ENCODE measurements around the gene GRIA1.

DNA sequence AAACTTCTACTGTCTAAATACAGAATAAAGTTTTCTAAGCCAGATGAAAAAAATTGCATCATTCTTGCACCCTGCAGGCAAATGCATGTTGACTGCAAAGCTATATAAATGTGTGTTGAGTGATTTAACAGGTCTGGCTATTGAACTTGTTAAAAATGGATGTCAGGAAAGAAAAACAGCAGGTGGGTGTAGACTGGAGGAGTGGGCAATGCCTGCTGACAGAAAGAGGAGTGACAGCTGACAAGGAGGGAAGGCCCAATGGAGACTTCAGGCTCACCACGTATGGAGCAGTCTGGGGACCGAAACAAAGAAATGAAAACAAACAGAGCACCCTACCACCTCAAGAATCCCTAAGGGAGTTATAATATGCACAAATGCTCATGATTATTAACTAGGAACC, 127.8 kb downstream of the GRIA1 start:
- TF ChIP-seq, protein P1, sequence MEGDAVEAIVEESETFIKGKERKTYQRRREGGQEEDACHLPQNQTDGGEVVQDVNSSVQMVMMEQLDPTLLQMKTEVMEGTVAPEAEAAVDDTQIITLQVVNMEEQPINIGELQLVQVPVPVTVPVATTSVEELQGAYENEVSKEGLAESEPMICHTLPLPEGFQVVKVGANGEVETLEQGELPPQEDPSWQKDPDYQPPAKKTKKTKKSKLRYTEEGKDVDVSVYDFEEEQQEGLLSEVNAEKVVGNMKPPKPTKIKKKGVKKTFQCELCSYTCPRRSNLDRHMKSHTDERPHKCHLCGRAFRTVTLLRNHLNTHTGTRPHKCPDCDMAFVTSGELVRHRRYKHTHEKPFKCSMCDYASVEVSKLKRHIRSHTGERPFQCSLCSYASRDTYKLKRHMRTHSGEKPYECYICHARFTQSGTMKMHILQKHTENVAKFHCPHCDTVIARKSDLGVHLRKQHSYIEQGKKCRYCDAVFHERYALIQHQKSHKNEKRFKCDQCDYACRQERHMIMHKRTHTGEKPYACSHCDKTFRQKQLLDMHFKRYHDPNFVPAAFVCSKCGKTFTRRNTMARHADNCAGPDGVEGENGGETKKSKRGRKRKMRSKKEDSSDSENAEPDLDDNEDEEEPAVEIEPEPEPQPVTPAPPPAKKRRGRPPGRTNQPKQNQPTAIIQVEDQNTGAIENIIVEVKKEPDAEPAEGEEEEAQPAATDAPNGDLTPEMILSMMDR (IDR thresholded peaks at IDR 0.05; ENCODE audit: low read length), result no peak
- no peak for TF ChIP-seq EZH2 (optimal IDR thresholded peaks at IDR 0.05; ENCODE audit: low read depth, low read length)
- no peak for TF ChIP-seq EZH2phosphoT487 (IDR thresholded peaks at IDR 0.05; ENCODE audit: low read length)

Data from MM.1S (cell line).